Epithelial cell of esophagus (primary cell): ENCODE data around the gene YPEL1.
A peak's percentile ranks its signal among the peaks of the same experiment; 100 is the strongest.
"Not testable (repeated sequence)": the region's sequence is repeated elsewhere in the genome, so short reads cannot be mapped to it uniquely, and the experiment has no call there.

ENCODE experiments used
- DNase-seq: peaks from one replicate; pipeline ENCODE4 v3.0.0; 2010; ENCODE audit warnings: low read depth
- H3K4me3 ChIP-seq: 2 replicates; pipeline ENCODE4 v1.5.1; 2011; ENCODE audit warnings: mild to moderate bottlenecking, low read length, control low read depth
- TF ChIP-seq, protein P1 (sequence below): IDR thresholded peaks from 2 replicates; pipeline ENCODE4 v1.5.1; 2011; ENCODE audit warnings: low read depth, mild to moderate bottlenecking, low read length, control low read depth, inconsistent platforms; ENCODE audit not compliant: insufficient read depth; ENCODE audit errors: missing control alignments

Gene YPEL1

GRCh38 chr22:21682385-21683175 lies 53.0 kb downstream of the YPEL1 start:
- TF ChIP-seq, protein P1, sequence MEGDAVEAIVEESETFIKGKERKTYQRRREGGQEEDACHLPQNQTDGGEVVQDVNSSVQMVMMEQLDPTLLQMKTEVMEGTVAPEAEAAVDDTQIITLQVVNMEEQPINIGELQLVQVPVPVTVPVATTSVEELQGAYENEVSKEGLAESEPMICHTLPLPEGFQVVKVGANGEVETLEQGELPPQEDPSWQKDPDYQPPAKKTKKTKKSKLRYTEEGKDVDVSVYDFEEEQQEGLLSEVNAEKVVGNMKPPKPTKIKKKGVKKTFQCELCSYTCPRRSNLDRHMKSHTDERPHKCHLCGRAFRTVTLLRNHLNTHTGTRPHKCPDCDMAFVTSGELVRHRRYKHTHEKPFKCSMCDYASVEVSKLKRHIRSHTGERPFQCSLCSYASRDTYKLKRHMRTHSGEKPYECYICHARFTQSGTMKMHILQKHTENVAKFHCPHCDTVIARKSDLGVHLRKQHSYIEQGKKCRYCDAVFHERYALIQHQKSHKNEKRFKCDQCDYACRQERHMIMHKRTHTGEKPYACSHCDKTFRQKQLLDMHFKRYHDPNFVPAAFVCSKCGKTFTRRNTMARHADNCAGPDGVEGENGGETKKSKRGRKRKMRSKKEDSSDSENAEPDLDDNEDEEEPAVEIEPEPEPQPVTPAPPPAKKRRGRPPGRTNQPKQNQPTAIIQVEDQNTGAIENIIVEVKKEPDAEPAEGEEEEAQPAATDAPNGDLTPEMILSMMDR = no peak
- H3K4me3 ChIP-seq = no peak overlapping the region
- no peak for DNase-seq

DNA sequence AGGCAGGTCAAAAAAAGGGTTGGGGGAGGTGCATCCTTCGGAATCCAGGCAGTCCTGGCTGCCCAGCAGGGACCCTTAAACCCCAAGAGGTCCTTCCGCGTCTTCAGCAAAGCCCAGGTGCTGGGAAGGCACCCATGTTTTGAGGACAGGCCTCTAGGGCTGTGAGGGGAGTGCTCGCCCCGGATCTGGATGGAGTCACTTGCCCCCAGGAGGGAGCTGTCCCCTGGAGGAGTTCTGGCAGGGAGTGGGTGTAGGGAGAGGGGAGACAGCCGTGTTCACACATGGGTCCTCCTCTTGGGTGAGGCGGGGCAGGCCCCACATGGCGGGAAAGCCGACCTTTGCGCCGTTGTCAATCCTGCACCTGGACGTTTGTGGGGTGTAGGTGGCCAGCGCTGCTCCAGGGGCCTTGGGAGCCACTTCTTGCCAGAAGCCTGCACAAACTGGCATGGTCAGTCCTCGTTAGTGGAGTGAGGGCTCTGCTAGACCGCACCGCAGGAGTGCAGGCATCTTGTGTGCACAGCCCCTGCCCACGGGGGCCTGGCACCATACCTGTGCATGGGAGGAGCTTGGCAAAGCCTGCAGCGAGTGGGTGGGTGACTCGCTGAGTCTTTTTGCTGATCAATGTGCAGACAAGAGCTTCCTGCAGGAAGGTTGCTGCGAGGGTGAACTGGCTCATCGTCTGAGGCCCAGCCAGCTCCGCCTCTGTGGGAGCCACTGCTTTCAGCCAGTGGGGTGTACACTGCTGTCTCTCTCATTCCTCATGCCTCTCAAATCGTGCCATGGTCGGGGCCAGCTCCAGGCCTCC lies 53.8 kb downstream of the YPEL1 start:
- TF ChIP-seq, protein P1 = no peak
- peak; percentile 14 for DNase-seq
- H3K4me3 ChIP-seq = no peak overlapping the region

GRCh38 chr22:21680830-21681565 lies 54.6 kb downstream of the YPEL1 start:
- H3K4me3 ChIP-seq = no peak overlapping the region
- TF ChIP-seq, protein P1 = no peak
- no peak for DNase-seq

DNA sequence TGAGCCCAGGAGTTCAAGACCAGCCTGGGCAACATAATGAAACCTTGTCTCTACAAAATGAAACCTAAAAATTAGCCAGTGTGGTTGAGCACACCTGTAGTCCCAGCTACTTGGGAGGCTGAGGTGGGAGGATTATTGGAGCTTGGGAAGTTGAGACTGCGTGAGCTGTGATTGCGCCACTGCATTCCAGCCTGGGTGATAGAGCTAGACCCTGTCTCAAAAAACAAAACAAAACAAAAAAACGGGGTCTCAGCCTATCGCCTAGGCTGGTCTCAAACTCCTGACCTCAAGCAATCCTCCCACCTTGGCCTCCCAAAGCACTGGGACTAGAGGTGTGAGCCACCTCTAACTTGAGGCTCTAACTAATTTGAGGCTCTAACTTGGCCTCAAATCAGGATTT lies 56.2 kb downstream of the YPEL1 start:
- DNase-seq = no peak
- no peak overlapping the region for H3K4me3 ChIP-seq
- TF ChIP-seq, protein P1 = no peak

GRCh38 chr22:21678842-21679241 lies 56.8 kb downstream of the YPEL1 start:
- DNase-seq, H3K4me3 ChIP-seq: not testable (repeated sequence)

DNA sequence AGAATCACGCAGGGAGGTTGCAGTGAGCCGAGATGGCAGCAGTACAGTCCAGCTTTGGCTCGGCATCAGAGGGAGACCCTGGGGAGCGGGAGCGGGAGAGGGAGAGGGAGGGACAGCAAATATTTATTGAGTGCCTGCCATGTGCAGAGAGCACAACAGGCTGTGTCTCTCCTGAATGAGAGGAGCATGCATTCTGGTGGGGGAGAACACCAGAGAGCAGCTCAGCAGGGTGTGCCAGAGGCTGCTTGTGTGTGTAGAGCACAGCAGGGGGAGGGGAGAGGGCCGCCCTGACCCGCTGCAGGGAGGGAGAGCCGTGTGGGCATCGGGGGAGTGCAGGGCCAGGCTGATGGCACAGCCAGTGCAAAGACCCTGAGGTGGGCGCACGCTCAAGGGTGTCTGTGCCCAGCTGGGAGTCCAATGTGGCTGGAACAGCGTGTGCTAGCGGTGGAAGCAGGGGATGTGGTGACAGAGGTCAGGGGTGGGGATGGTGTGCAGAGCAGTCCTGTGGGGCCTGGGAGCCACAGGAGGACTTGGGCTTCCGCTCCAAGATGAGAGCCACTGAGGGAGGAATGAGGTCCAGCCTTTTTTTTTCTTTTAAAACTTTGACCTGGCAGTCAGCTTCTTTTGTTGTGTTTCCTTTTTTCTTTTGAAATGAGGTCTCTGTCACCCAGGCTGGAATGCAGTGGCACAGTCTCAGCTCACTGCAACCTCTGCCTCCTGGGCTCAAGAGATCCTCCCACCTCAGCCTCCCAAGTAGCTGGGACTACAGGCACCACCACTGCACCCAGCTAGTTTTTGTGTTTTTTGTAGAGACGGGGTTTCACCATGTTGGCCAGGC lies 57.8 kb downstream of the YPEL1 start:
- no peak overlapping the region for H3K4me3 ChIP-seq
- DNase-seq = no peak
- TF ChIP-seq, protein P1 = no peak
